Fibroblast of lung (primary cell): ENCODE measurements around the gene RARRES2.

Source experiments
- CTCF ChIP-seq, 2 donors: IDR thresholded peaks in 1 of 2; conservative IDR thresholded peaks in 1 of 2; 1 replicate in 1 of 2; 2 replicates in 1 of 2; pipeline ENCODE4 v1.5.1; 2011 to 2012; ENCODE audit warnings: low read length in 2 of 2, control low read depth in 1 of 2, inconsistent platforms in 1 of 2, low read depth in 1 of 2, mild to moderate bottlenecking in 1 of 2
- EZH2 ChIP-seq: IDR thresholded peaks from 2 replicates; pipeline ENCODE4 v1.5.1; 2012; ENCODE audit warnings: low read length, control low read depth, mild to moderate bottlenecking; ENCODE audit errors: missing control alignments

GRCh38 chr7:150383710-150384397 is 42.4 kb upstream of the RARRES2 start:
- TF ChIP-seq CTCF (conservative IDR thresholded peaks at IDR 0.05 in 1 of 2, IDR thresholded peaks at IDR 0.05 in 1 of 2; ENCODE audit: low read depth in 1 of 2, low read length in 2 of 2): no peak
- no peak for TF ChIP-seq EZH2
